Endothelial cell of umbilical vein (primary cell): ENCODE results near the gene UBE4B. TPM values are rescaled to one million over a fixed set of nuclear protein-coding genes. Genes with fewer than 3 reads are reported as not detected.

ENCODE experiments used
- BruUV-seq: library from RNA; stranded (reverse); fragments of 400-500 nt; replicated peaks from 2 replicates; lab custom pipeline; 2021; lab: Mats Ljungman, UMichigan
- CTCF ChIA-PET: fragments of 300-600, 350-600 bp; sonication (Branson Sonifier 250); formaldehyde crosslinking; loops from one replicate; lab custom pipeline; 2021; ENCODE audit warnings: antibody characterized with exemption, inconsistent platforms; lab: Charles Lee
- POLR2A ChIA-PET: fragments of 300-600, 350-600 bp; sonication (Branson Sonifier 250); formaldehyde crosslinking; loops from one replicate; lab custom pipeline; 2021; ENCODE audit warnings: antibody characterized with exemption, inconsistent platforms; lab: Charles Lee
- DNase-seq: peaks from one replicate; pipeline ENCODE4 v3.0.0-alpha.2; 2011; ENCODE audit warnings: low read depth, low spot score
- FAIRE-seq: peaks from 2 replicates; lab custom pipeline; 2011; peaks lifted over from hg19 to GRCh38; lab: Jason Lieb, UNC
- H2AFZ ChIP-seq: 2 replicates; pipeline ENCODE4 v1.6.0; 2012; ENCODE audit warnings: low read depth, low read length, control low read depth, inconsistent platforms
- H3K27ac ChIP-seq: 2 replicates; pipeline ENCODE4 v1.5.1; 2011; ENCODE audit warnings: low read depth, mild to moderate bottlenecking, control low read depth, low read length, moderate library complexity; ENCODE audit not compliant: insufficient read depth
- H3K27me3 ChIP-seq, 2 experiments: 2 replicates each; pipeline versions ENCODE4 v1.6.0 to v1.6.1; 2011; ENCODE audit warnings: low read length in 2 of 2, mixed read lengths in 1 of 2; ENCODE audit not compliant: control insufficient read depth in 2 of 2, insufficient read depth in 2 of 2
- H3K36me3 ChIP-seq, 2 experiments: 2 replicates in 1 of 2; 3 replicates in 1 of 2; pipeline ENCODE4 v1.5.1; 2011; ENCODE audit warnings: low read length in 2 of 2, mild to moderate bottlenecking in 1 of 2, moderate library complexity in 1 of 2; ENCODE audit not compliant: control insufficient read depth in 2 of 2, insufficient read depth in 2 of 2; ENCODE audit errors: extremely low read depth in 1 of 2
- H3K4me1 ChIP-seq: 3 replicates; pipeline ENCODE4 v1.5.1; 2011; ENCODE audit warnings: mild to moderate bottlenecking, low read length; ENCODE audit not compliant: control insufficient read depth, insufficient read depth; ENCODE audit errors: extremely low read depth
- H3K4me2 ChIP-seq: 2 replicates; pipeline ENCODE4 v1.6.1; 2011; ENCODE audit warnings: low read length, control low read depth, mixed read lengths; ENCODE audit not compliant: insufficient read depth
- H3K4me3 ChIP-seq, 3 experiments: fragments of 200-600 bp in 1 of 3; sonication (generic), shearing (Covaris generic) in 1 of 3; replicated peaks in 1 of 3; 2 replicates each; pipeline ENCODE4 v1.5.1; 2011 to 2016; ENCODE audit warnings: control low read depth in 3 of 3, low read length in 3 of 3, mild to moderate bottlenecking in 2 of 3, inconsistent platforms in 1 of 3, low read depth in 1 of 3, moderate library complexity in 1 of 3; ENCODE audit not compliant: insufficient read depth in 1 of 3
- H3K79me2 ChIP-seq: 2 replicates; pipeline ENCODE4 v1.6.0; 2012; ENCODE audit warnings: low read length, inconsistent platforms; ENCODE audit not compliant: control insufficient read depth, insufficient read depth
- H3K9ac ChIP-seq: replicated peaks from 2 replicates; pipeline ENCODE3; 2011; ENCODE audit warnings: low read length, control low read depth; ENCODE audit not compliant: insufficient read depth; ENCODE audit errors: extremely low read depth
- H3K9me1 ChIP-seq: replicated peaks from 3 replicates; pipeline ENCODE4 v1.6.0; 2011; ENCODE audit warnings: mild to moderate bottlenecking, low read length; ENCODE audit not compliant: control insufficient read depth, insufficient read depth; ENCODE audit errors: extremely low read depth
- H3K9me3 ChIP-seq: replicated peaks from 2 replicates; pipeline ENCODE4 v1.5.1; 2012; ENCODE audit warnings: low read length, inconsistent platforms; ENCODE audit not compliant: control insufficient read depth, insufficient read depth
- H4K20me1 ChIP-seq: replicated peaks from 2 replicates; pipeline ENCODE3; 2011; ENCODE audit warnings: mild to moderate bottlenecking, low read length; ENCODE audit not compliant: control insufficient read depth, insufficient read depth; ENCODE audit errors: extremely low read depth
- EZH2 ChIP-seq: IDR thresholded peaks from 2 replicates; pipeline ENCODE4 v1.6.1; 2012; ENCODE audit warnings: borderline replicate concordance, low read depth, mild to moderate bottlenecking, moderate library complexity, low read length, inconsistent platforms; ENCODE audit not compliant: severe bottlenecking
- FOS ChIP-seq: IDR thresholded peaks from 2 replicates; pipeline ENCODE4 v1.6.1; 2011; ENCODE audit warnings: mild to moderate bottlenecking, low read length, moderate library complexity, borderline replicate concordance; ENCODE audit not compliant: insufficient read depth
- GATA2 ChIP-seq: IDR thresholded peaks from 2 replicates; pipeline ENCODE4 v1.7.0; 2011; ENCODE audit warnings: low read depth, mild to moderate bottlenecking, moderate library complexity, mixed read lengths, low read length; ENCODE audit not compliant: insufficient read length, insufficient read depth
- JUN ChIP-seq: IDR thresholded peaks from 2 replicates; pipeline ENCODE4 v1.6.1; 2011; ENCODE audit warnings: borderline replicate concordance, low read depth; ENCODE audit not compliant: insufficient read length, insufficient read depth
- MYC ChIP-seq: IDR thresholded peaks from one replicate; pipeline ENCODE4 v1.6.1; 2011; ENCODE audit warnings: mild to moderate bottlenecking, low read depth, low read length
- POLR2A ChIP-seq: IDR thresholded peaks from 2 replicates; pipeline ENCODE4 v1.6.1; 2012; ENCODE audit warnings: low read depth, mild to moderate bottlenecking, control low read depth, low read length
- POLR2AphosphoS5 ChIP-seq: IDR thresholded peaks from 2 replicates; pipeline ENCODE4 v1.6.1; 2012; ENCODE audit warnings: low read depth, mild to moderate bottlenecking, control low read depth, low read length, moderate library complexity; ENCODE audit not compliant: insufficient read depth
- dilution Hi-C: fragments of 300-500 bp; cut with MboI; formaldehyde crosslinking; loops from one replicate; pipeline ENCODE4 v1.15.0; 2019; ENCODE audit warnings: low sequenced_read_pairs; ENCODE audit not compliant: extremely low pct_ligation_motif_present
- intact Hi-C: fragments of 100-400 bp; cut with micrococcal nuclease; formaldehyde crosslinking; loops from one replicate; pipeline ENCODE4 v1.10.0; 2022
- polyA plus RNA-seq, 4 experiments: library from polyadenylated mRNA; depleted of rRNA in 3 of 4; stranded (reverse) in 3 of 4; unstranded in 1 of 4; fragments of >200 nt; gene quantifications; 2 replicates each; pipeline versions ENCODE4 v1.2.1 to v1.2.3, GENCODE V29; 2011 to 2012; ENCODE audit warnings: missing spikeins in 1 of 4
- total RNA-seq: library from RNA; stranded (reverse); gene quantifications from 2 replicates; pipeline ENCODE4 v1.2.3, GENCODE V29; 2021
- TF ChIP-seq, protein P1 (sequence below): IDR thresholded peaks from 2 replicates; pipeline ENCODE4 v1.6.1; 2011; ENCODE audit not compliant: insufficient read depth, insufficient read length
- TF ChIP-seq, protein P2 (sequence below), 2 donors: IDR thresholded peaks; 1 replicate in 1 of 2; 2 replicates in 1 of 2; pipeline ENCODE4 v1.5.1; 2011; ENCODE audit warnings: low read length in 2 of 2, mild to moderate bottlenecking in 2 of 2, moderate library complexity in 2 of 2, control low read depth in 1 of 2, inconsistent platforms in 1 of 2, low read depth in 1 of 2; ENCODE audit not compliant: insufficient read depth in 1 of 2; ENCODE audit errors: extremely low read depth in 1 of 2

The UBE4B gene
- total and polyA plus RNA-seq, 2 donors (not counting 3 experiments of a cell fraction or from before 2014, with no cell fraction given) = 17.8 to 54.5 TPM

DNA sequence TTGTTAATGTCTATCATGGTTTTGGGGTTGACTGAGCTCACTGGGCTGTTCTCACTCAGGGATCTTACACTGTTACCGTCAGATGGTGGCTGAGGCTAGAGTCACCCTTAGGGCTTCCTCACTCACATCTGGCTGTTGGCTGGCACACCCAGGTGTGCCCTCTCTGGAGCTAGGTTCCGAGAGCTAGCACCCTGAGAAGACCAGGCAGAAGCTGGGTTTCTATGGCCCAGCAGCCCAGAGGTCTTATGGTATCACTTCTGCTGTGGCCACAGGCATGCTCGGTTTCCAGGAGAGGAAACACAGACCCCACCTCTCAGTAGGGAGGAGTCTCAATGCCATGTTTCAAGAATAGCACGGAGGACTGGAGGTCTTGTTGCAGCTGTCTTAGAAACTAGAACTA lies 156.9 kb downstream of the UBE4B start:
- Histone ChIP-seq H3K4me3 (no peak overlapping the region), H4K20me1 (no peaks in the 10 kb centered on the region), H3K27me3 (peaks cover 0 to 2% of the 10 kb centered on the region in 2 experiments), H3K27ac (no peak overlapping the region), H3K79me2 (no peaks in the 10 kb centered on the region), H3K9ac (no peak overlapping the region), H3K4me2 (no peak overlapping the region), H3K9me1 (no peaks in the 10 kb centered on the region), H3K4me1 (no peaks in the 10 kb centered on the region), H2AFZ (no peak overlapping the region), H3K36me3 (no peaks in the 10 kb centered on the region), H3K9me3 (no peaks in the 10 kb centered on the region)
- intact Hi-C loops (no loop called here), dilution Hi-C loops (no loop called here)
- ChIA-PET POLR2A (interaction anchor here (0.5 kb wide), 1 partner anchor 34 kb away, joined by 3 read pairs; no protein-coding TSS in a partner anchor), CTCF (no interaction called here)
- TF ChIP-seq EZH2 (no peak), GATA2 (no peak), MYC (no peak), POLR2AphosphoS5 (no peak), FOS (no peak), JUN (no peak), POLR2A (no peak)
- TF ChIP-seq, protein P1, sequence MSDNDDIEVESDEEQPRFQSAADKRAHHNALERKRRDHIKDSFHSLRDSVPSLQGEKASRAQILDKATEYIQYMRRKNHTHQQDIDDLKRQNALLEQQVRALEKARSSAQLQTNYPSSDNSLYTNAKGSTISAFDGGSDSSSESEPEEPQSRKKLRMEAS = no peak
- TF ChIP-seq, protein P2, sequence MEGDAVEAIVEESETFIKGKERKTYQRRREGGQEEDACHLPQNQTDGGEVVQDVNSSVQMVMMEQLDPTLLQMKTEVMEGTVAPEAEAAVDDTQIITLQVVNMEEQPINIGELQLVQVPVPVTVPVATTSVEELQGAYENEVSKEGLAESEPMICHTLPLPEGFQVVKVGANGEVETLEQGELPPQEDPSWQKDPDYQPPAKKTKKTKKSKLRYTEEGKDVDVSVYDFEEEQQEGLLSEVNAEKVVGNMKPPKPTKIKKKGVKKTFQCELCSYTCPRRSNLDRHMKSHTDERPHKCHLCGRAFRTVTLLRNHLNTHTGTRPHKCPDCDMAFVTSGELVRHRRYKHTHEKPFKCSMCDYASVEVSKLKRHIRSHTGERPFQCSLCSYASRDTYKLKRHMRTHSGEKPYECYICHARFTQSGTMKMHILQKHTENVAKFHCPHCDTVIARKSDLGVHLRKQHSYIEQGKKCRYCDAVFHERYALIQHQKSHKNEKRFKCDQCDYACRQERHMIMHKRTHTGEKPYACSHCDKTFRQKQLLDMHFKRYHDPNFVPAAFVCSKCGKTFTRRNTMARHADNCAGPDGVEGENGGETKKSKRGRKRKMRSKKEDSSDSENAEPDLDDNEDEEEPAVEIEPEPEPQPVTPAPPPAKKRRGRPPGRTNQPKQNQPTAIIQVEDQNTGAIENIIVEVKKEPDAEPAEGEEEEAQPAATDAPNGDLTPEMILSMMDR (IDR thresholded peaks at IDR 0.05; ENCODE audit: extremely low read depth in 1 of 2, insufficient read depth in 1 of 2, low read depth in 1 of 2, low read length in 2 of 2) = no peak
- DNase-seq (no peak), FAIRE-seq (no peak)
- BruUV-seq = no TSS peak
